Measurements from ENCODE around the gene BNC2.

Gene BNC2

GRCh38 chr9:16426716-16427115 lies 443.8 kb downstream of the BNC2 start:
- Histone ChIP-seq H3K4me1 (ENCODE audit: insufficient read depth, low read length, severe bottlenecking) (no peaks in the 10 kb centered on the region), H3K36me3 (ENCODE audit: insufficient read depth, low read length) (no peaks in the 10 kb centered on the region), H3K79me2 (ENCODE audit: insufficient read depth, low read length) (no peaks in the 10 kb centered on the region), H3K27me3 (ENCODE audit: insufficient read depth, low read length) (no peaks in the 10 kb centered on the region), H3K27ac (ENCODE audit: low read depth, low read length, poor library complexity, severe bottlenecking) (no peak overlapping the region), H2AFZ (ENCODE audit: low read length) (no peak overlapping the region), H3K4me2 (ENCODE audit: low read length) (no peak overlapping the region), H3K9me3 (ENCODE audit: low read length) (no peaks in the 10 kb centered on the region), H3K4me3 (ENCODE audit: low read depth, low read length, poor library complexity, severe bottlenecking) (no peak overlapping the region), H3F3A (ENCODE audit: insufficient read depth, low read length) (no peaks in the 10 kb centered on the region), H3K9ac (ENCODE audit: low read length) (no peak overlapping the region), H4K20me1 (ENCODE audit: insufficient read depth, low read length) (no peaks in the 10 kb centered on the region), H3K9me2 (ENCODE audit: low read depth, low read length) (no peaks in the 10 kb centered on the region)
- TF ChIP-seq CTCF (IDR thresholded peaks at IDR 0.05; ENCODE audit: low read length): no peak
- no peak for TF ChIP-seq EZH2 (IDR thresholded peaks at IDR 0.05; ENCODE audit: borderline replicate concordance, low read length)

GRCh38 chr9:16425562-16426231 lies 444.8 kb downstream of the BNC2 start:
- no peak overlapping the region for H2AFZ ChIP-seq (ENCODE audit: low read length)
- no peak overlapping the region for H3K4me3 ChIP-seq (ENCODE audit: low read depth, low read length, poor library complexity, severe bottlenecking)
- H3K36me3 ChIP-seq (ENCODE audit: insufficient read depth, low read length): no peaks in the 10 kb centered on the region
- no peak overlapping the region for H3K9ac ChIP-seq (ENCODE audit: low read length)
- no peaks in the 10 kb centered on the region for H3K9me3 ChIP-seq (ENCODE audit: low read length)
- no peaks in the 10 kb centered on the region for H3K4me1 ChIP-seq (ENCODE audit: insufficient read depth, low read length, severe bottlenecking)
- H3F3A ChIP-seq (ENCODE audit: insufficient read depth, low read length): no peaks in the 10 kb centered on the region
- H3K27me3 ChIP-seq (ENCODE audit: insufficient read depth, low read length): no peaks in the 10 kb centered on the region
- H4K20me1 ChIP-seq (ENCODE audit: insufficient read depth, low read length): no peaks in the 10 kb centered on the region
- no peak overlapping the region for H3K4me2 ChIP-seq (ENCODE audit: low read length)
- no peak overlapping the region for H3K27ac ChIP-seq (ENCODE audit: low read depth, low read length, poor library complexity, severe bottlenecking)
- H3K9me2 ChIP-seq (ENCODE audit: low read depth, low read length): no peaks in the 10 kb centered on the region
- no peak for TF ChIP-seq CTCF (IDR thresholded peaks at IDR 0.05; ENCODE audit: low read length)
- TF ChIP-seq EZH2 (IDR thresholded peaks at IDR 0.05; ENCODE audit: borderline replicate concordance, low read length): no peak
- H3K79me2 ChIP-seq (ENCODE audit: insufficient read depth, low read length): no peaks in the 10 kb centered on the region

GRCh38 chr9:16422114-16422513 lies 448.4 kb downstream of the BNC2 start:
- Histone ChIP-seq H3K4me2 (ENCODE audit: low read length) (no peak overlapping the region), H3K9ac (ENCODE audit: low read length) (no peak overlapping the region), H3K4me3 (ENCODE audit: low read depth, low read length, poor library complexity, severe bottlenecking) (no peak overlapping the region), H3K9me2 (ENCODE audit: low read depth, low read length) (no peaks in the 10 kb centered on the region), H3F3A (ENCODE audit: insufficient read depth, low read length) (no peaks in the 10 kb centered on the region), H3K9me3 (ENCODE audit: low read length) (no peaks in the 10 kb centered on the region), H3K79me2 (ENCODE audit: insufficient read depth, low read length) (no peaks in the 10 kb centered on the region), H3K4me1 (ENCODE audit: insufficient read depth, low read length, severe bottlenecking) (no peaks in the 10 kb centered on the region), H3K27ac (ENCODE audit: low read depth, low read length, poor library complexity, severe bottlenecking) (no peak overlapping the region), H4K20me1 (ENCODE audit: insufficient read depth, low read length) (no peaks in the 10 kb centered on the region), H3K27me3 (ENCODE audit: insufficient read depth, low read length) (no peaks in the 10 kb centered on the region), H3K36me3 (ENCODE audit: insufficient read depth, low read length) (no peaks in the 10 kb centered on the region), H2AFZ (ENCODE audit: low read length) (no peak overlapping the region)
- no peak for TF ChIP-seq EZH2 (IDR thresholded peaks at IDR 0.05; ENCODE audit: borderline replicate concordance, low read length)
- no peak for TF ChIP-seq CTCF (IDR thresholded peaks at IDR 0.05; ENCODE audit: low read length)
